Breast epithelium (tissue), 4 donors: Measurements from ENCODE around the gene AJM1. TPM values are rescaled to one million over a fixed set of nuclear protein-coding genes. Genes with fewer than 3 reads are reported as not detected.
"Not testable (repeated sequence)": the region's sequence is repeated elsewhere in the genome, so short reads cannot be mapped to it uniquely, and the experiment has no call there.

Experiments
- DNase-seq, 2 donors: peaks; one replicate each; pipeline ENCODE4 v3.0.0-alpha.2; 2019; ENCODE audit warnings: low spot score in 2 of 2
- H3K27ac ChIP-seq, 2 donors: fragments of 200-600 bp; sonication (generic) in 1 of 2; one replicate each; pipeline ENCODE4 v1.5.1; 2016 to 2019; ENCODE audit warnings: mild to moderate bottlenecking in 1 of 2
- H3K27me3 ChIP-seq, 2 donors: fragments of 200-600 bp; sonication (generic) in 1 of 2; one replicate each; pipeline versions ENCODE4 v1.5.1 to v1.6.0; 2017 to 2019; ENCODE audit warnings: control low read depth in 1 of 2, mild to moderate bottlenecking in 1 of 2
- H3K36me3 ChIP-seq: fragments of 200-600 bp; one replicate; pipeline ENCODE4 v1.5.1; 2019
- H3K4me1 ChIP-seq, 2 donors: fragments of 200-600 bp; sonication (generic); one replicate each; pipeline ENCODE4 v1.5.1; 2016 to 2019; ENCODE audit warnings: control low read depth in 1 of 2
- H3K4me3 ChIP-seq, 3 donors: fragments of 200-600 bp; sonication (generic); 1 replicate in 2 of 3; 2 replicates in 1 of 3; pipeline ENCODE4 v1.5.1; 2016 to 2019; ENCODE audit warnings: mild to moderate bottlenecking in 3 of 3, moderate library complexity in 2 of 3
- H3K9me3 ChIP-seq, 2 donors: fragments of 200-600 bp; sonication (generic) in 1 of 2; one replicate each; pipeline ENCODE4 v1.5.1; 2016 to 2019; ENCODE audit warnings: control low read depth in 1 of 2
- POLR2A ChIP-seq: fragments of 450-650 bp; IDR thresholded peaks from one replicate; pipeline ENCODE4 v1.6.1; 2016; ENCODE audit warnings: antibody characterized with exemption, mild to moderate bottlenecking, moderate library complexity
- POLR2AphosphoS5 ChIP-seq, 3 donors: sonication (generic); formaldehyde crosslinking; IDR thresholded peaks; one replicate each; pipeline ENCODE4 v1.6.1; 2017; ENCODE audit warnings: antibody characterized with exemption in 3 of 3
- intact Hi-C: fragments of 100-400 bp; cut with DNase I; formaldehyde crosslinking; loops from one replicate; pipeline ENCODE4 v1.15.1; 2023; ENCODE audit warnings: low total_unique reads
- total RNA-seq, 3 donors: library from RNA; depleted of rRNA; stranded (reverse); fragments of >200 nt; gene quantifications; one replicate each; pipeline ENCODE4 v1.1.0, GENCODE V29; 2016
- TF ChIP-seq, protein P1 (sequence below), 3 donors: fragments of 450-650 bp; IDR thresholded peaks; one replicate each; pipeline ENCODE4 v1.5.1; 2016 to 2017; ENCODE audit warnings: antibody characterized with exemption in 3 of 3, mild to moderate bottlenecking in 3 of 3, moderate library complexity in 3 of 3

The AJM1 gene
- total RNA-seq, 3 donors from 2014 or later: 1.0 to 2.3 (median 1.1) TPM

DNA sequence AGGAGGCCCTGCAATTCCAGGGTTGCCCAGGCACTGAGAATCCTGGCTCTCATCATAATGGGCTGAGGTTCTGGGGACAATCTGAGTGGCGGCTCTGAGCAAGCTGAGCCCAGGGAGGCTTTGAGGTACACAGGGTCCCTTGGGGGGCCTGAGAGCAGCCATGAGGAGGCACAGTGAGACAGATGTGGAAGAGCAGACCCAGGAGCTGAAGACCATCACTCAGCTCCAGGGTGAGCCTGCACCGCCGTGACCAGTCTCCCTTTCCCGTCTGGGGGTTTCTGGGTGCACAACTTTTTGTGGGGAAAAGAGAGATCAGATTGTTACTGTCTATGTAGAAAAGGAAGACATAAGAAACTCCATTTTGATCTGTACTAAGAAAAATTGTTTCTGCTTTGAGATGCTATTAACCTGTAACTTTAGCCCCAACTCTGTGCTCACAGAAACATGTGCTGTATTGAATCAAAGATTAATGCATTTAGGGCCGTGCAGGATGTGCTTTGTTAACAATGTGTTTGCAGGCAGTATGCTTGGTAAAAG, 46.0 kb upstream of the AJM1 start, which contains the start of gene CCDC183:
TSS of gene CCDC183 (plus strand) at position 101 of the 537 bp plus-strand sequence. CDS start at position 161, 60 bp downstream.
- Histone ChIP-seq H3K4me3 (no peak within 1 kb of the TSS), H3K27me3 (peaks cover 0 to 10% of the 10 kb centered on the region in 2 donors), H3K36me3 (no peaks in the 10 kb centered on the region), H3K9me3 (no peaks in the 10 kb centered on the region), H3K27ac (no peak within 1 kb of the TSS), H3K4me1 (peaks cover 0 to 18% of the 10 kb centered on the region in 2 donors)
- DNase-seq: no peak
- intact Hi-C loops: no loop called here
- TF ChIP-seq POLR2A (no peak), POLR2AphosphoS5 (IDR thresholded peaks at IDR 0.05) (no peak)
- TF ChIP-seq, protein P1, sequence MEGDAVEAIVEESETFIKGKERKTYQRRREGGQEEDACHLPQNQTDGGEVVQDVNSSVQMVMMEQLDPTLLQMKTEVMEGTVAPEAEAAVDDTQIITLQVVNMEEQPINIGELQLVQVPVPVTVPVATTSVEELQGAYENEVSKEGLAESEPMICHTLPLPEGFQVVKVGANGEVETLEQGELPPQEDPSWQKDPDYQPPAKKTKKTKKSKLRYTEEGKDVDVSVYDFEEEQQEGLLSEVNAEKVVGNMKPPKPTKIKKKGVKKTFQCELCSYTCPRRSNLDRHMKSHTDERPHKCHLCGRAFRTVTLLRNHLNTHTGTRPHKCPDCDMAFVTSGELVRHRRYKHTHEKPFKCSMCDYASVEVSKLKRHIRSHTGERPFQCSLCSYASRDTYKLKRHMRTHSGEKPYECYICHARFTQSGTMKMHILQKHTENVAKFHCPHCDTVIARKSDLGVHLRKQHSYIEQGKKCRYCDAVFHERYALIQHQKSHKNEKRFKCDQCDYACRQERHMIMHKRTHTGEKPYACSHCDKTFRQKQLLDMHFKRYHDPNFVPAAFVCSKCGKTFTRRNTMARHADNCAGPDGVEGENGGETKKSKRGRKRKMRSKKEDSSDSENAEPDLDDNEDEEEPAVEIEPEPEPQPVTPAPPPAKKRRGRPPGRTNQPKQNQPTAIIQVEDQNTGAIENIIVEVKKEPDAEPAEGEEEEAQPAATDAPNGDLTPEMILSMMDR (IDR thresholded peaks at IDR 0.05): no peak

DNA sequence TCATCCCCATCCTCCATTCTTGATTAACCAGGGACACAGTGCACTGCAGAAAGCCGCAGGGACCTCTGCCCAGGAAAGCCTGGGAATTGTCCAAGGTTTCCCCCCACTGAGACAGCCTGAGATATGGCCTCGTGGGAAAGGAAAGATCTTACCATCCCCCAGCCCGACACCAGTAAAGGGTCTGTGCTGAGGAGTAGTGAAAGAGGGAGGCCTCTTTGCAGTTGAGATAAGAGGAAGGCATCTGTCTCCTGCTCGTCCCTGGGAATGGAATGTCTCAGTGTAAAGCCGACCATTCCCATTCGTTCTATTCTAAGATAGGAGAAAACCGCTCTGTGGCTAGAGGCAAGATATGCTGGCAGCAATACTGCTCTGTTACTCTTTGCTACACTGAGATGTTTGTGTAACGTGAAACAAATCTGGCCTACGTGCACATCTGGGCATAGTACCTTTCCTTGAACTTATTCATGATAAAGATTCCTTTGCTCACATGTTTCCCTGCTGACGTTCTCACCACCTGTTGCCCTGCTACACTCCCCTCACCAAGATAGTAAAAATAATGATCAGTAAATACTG, 45.4 kb upstream of the AJM1 start:
- intact Hi-C loops, H3K36me3 ChIP-seq, DNase-seq, H3K9me3 ChIP-seq, H3K27ac ChIP-seq, H3K4me3 ChIP-seq: not testable (repeated sequence)
- H3K27me3 ChIP-seq: peaks cover 0 to 10% of the 10 kb centered on the region in 2 donors
- H3K4me1 ChIP-seq: peaks cover 0 to 18% of the 10 kb centered on the region in 2 donors

DNA sequence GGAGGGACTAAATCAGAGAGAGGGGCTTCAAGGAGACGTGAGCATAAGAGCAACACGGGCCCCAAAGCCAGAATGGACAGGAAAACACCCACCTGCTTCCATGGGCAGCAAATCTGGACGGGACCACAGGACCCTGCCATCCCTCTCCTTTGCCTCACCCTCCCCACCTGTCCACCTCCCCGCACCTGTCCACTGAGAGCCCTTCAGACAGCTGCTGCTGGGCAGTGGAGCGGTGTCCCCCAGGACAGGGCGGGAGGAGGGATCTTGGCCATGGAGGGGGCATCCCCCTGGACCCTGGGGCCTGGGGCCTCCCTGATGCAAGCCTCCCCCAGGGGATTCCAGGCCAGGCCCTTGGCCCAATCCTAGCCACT, 43.6 kb upstream of the AJM1 start:
- Histone ChIP-seq H3K27ac (peak overlapping the region in 1 of 2 donors; percentile 13), H3K27me3 (peaks cover 0 to 10% of the 10 kb centered on the region in 2 donors), H3K36me3 (no peaks in the 10 kb centered on the region), H3K4me3 (peak overlapping the region in 2 of 3 donors; percentile 53 to 65), H3K4me1 (peaks cover 0 to 18% of the 10 kb centered on the region in 2 donors), H3K9me3 (no peaks in the 10 kb centered on the region)
- no peak for DNase-seq
- intact Hi-C loops: no loop called here
- TF ChIP-seq POLR2AphosphoS5 (IDR thresholded peaks at IDR 0.05) (no peak), POLR2A (no peak)
- TF ChIP-seq, protein P1 (IDR thresholded peaks at IDR 0.05): no peak

DNA sequence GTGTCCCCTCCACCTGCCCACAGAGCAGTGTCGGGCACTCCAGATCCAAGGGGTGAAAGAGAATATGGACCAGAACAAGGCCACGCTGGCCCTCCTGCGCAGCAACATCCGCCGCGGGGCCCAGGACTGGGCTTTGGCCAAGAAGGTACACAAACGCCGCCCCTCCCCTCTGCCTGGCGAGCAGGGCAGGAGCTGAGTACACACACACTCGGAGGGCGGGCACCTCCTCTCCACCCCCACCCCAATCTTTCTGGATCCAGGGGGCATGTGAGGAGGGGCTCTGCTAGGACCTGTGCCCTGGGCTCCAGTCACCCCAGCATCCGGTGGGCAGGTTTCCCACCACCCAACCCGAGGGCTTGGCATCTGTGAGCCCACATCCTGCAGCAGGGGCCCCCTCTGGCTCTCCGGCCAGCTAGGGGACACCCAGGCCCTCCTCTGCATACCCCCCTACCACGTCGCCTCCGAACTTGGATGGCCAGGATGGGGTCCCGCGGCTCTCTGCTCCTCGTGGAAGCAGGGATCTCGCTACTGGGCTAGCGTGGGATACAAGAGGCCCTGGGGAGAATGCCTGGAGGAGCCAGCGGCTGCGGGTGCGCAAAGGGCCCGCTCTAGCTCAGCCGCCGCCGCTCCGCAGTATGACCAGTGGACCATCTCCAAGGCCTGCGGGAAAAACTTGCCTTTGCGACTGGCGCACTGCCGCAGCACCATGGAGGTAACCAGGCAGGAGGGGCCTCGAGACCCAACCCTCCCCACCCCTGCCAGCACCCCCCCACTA, 43.0 kb upstream of the AJM1 start:
- intact Hi-C loops: no loop called here
- peak overlapping the region in 2 of 3 donors; percentile 53 to 65 for H3K4me3 ChIP-seq

DNA sequence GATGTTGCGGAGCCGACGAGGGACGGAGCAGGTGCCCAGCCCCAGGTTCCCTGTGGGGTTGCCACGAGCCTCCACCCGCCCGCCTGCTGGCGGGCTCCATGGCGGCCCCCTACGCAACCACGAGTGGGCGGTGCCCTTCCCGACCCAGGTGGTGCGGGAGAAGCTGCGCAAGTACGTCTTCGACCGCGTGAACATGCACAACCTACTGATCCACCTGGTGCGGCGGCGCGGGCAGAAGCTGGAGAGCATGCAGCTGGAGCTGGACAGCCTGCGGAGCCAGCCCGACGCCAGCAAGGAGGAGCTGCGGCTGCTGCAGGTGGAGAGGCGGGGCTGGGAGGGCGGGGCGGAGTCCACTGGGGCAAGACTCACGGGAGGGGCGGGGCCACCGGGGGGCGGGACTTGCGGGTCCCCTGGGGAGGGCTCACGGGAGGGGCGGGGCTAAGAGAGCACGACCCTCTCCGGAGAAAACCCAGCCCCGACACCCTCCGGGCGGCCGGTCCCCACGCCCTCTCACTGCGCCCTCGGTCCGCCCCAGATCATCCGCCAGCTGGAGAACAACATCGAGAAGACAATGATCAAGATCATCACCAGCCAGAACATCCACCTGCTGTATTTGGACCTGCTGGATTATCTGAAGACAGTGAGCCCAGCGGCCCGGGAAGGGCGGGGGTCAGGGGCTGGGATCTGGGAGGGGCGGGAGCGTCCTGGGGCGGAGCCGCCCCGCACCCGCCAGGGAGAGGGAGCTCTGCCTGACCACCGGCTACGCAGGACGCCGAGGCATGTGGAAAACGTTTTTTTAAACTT, 42.2 kb upstream of the AJM1 start:
- H3K4me3 ChIP-seq: peak overlapping the region in 2 of 3 donors; percentile 53 to 65
- H3K27me3 ChIP-seq: peaks cover 0 to 10% of the 10 kb centered on the region in 2 donors
- H3K4me1 ChIP-seq: peaks cover 0 to 18% of the 10 kb centered on the region in 2 donors
- H3K9me3 ChIP-seq: no peaks in the 10 kb centered on the region
- no peak for TF ChIP-seq POLR2AphosphoS5 (IDR thresholded peaks at IDR 0.05)
- TF ChIP-seq, protein P1 (IDR thresholded peaks at IDR 0.05): no peak
- no peak for TF ChIP-seq POLR2A
- peak overlapping the region; percentile 23 to 29 for H3K27ac ChIP-seq
- no peaks in the 10 kb centered on the region for H3K36me3 ChIP-seq
- intact Hi-C loops: no loop called here
- DNase-seq: peak; percentile 88 to 93

More for the DNA sequence above, 43.0 kb upstream of the AJM1 start:
- Histone ChIP-seq H3K4me1 (peaks cover 0 to 18% of the 10 kb centered on the region in 2 donors), H3K27me3 (peaks cover 0 to 10% of the 10 kb centered on the region in 2 donors), H3K27ac (peak overlapping the region; percentile 13 to 23), H3K9me3 (no peaks in the 10 kb centered on the region), H3K36me3 (no peaks in the 10 kb centered on the region)
- DNase-seq: peak in 1 of 2 donors; percentile 84
- TF ChIP-seq, protein P1 (IDR thresholded peaks at IDR 0.05): no peak
